GM19463 (cell line): Measurements from ENCODE around the gene DNAJC8.

ENCODE experiments used
- ATAC-seq: cut with Tn5 transposase; IDR thresholded peaks from one replicate; pipeline ENCODE4 v1.9.1; 2021; ENCODE audit warnings: mild to moderate bottlenecking, moderate library complexity; ENCODE audit not compliant: unreplicated experiment

Gene DNAJC8

GRCh38 chr1:28173980-28174297 lies 58.9 kb downstream of the DNAJC8 start:
- no peak for ATAC-seq

- no peak for ATAC-seq
Measured at GRCh38 chr1:28173151-28173979, 59.5 kb downstream of the DNAJC8 start.

- peak; percentile 63 for ATAC-seq
Measured at GRCh38 chr1:28172713-28173150, 60.1 kb downstream of the DNAJC8 start.

- no peak for ATAC-seq
Measured at GRCh38 chr1:28171246-28171645, 61.6 kb downstream of the DNAJC8 start.

GRCh38 chr1:28170001-28170596 lies 62.7 kb downstream of the DNAJC8 start:
- no peak for ATAC-seq

GRCh38 chr1:28163496-28164161 lies 69.2 kb downstream of the DNAJC8 start:
- no peak for ATAC-seq

- ATAC-seq: no peak
Measured at GRCh38 chr1:28162151-28162550, 70.7 kb downstream of the DNAJC8 start.

GRCh38 chr1:28161751-28162150 lies 71.1 kb downstream of the DNAJC8 start:
- no peak for ATAC-seq

- no peak for ATAC-seq
Measured at GRCh38 chr1:28160782-28161266, 72.0 kb downstream of the DNAJC8 start.

GRCh38 chr1:28159680-28160079 lies 73.1 kb downstream of the DNAJC8 start:
- no peak for ATAC-seq

GRCh38 chr1:28159243-28159642 lies 73.6 kb downstream of the DNAJC8 start:
- ATAC-seq: no peak

GRCh38 chr1:28157894-28158293 lies 74.9 kb downstream of the DNAJC8 start:
- ATAC-seq: no peak

GRCh38 chr1:28156821-28157220 lies 76.0 kb downstream of the DNAJC8 start:
- ATAC-seq: no peak

GRCh38 chr1:28155628-28156027 lies 77.2 kb downstream of the DNAJC8 start:
- no peak for ATAC-seq

- ATAC-seq: no peak
Measured at GRCh38 chr1:28154078-28154594, 78.7 kb downstream of the DNAJC8 start.
